Subcutaneous adipose tissue (tissue), 4 donors: ENCODE data around the gene PTPRN2. TPM values are rescaled to one million over a fixed set of nuclear protein-coding genes. Genes with fewer than 3 reads are reported as not detected.

Experiments
- CTCF ChIP-seq: fragments of 450-650 bp; IDR thresholded peaks from one replicate; pipeline ENCODE4 v1.5.1; 2016; ENCODE audit warnings: low read depth, mild to moderate bottlenecking, control low read depth, antibody characterized with exemption, moderate library complexity
- total RNA-seq, 4 donors: library from RNA; depleted of rRNA; stranded (reverse); fragments of >200 nt; gene quantifications; one replicate each; pipeline ENCODE4 v1.1.0, GENCODE V29; 2016

Gene PTPRN2
- total RNA-seq, 4 donors from 2014 or later = 2.0 to 4.6 (median 3.7) TPM

GRCh38 chr7:158029509-158029908 lies 558.1 kb downstream of the PTPRN2 start:
- TF ChIP-seq CTCF = no peak

DNA sequence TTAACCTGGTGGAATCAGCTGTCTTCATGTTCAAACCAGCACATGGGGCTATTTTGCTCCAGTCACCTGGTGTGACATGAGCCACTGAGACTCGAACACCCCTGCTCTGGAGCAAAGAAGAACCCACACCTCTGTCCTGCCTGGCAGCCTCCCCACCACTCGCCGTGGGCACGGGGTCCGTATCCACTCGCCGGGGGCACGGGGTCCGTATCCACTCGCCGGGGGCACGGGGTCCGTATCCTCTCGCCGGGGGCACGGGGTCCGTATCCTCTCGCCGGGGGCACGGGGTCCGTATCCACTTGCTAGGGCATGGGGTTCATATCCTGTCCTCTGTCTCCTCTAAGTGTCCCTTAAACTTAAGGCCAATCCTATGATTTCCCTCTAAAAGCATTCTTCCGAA lies 558.7 kb downstream of the PTPRN2 start:
- no peak for TF ChIP-seq CTCF

DNA sequence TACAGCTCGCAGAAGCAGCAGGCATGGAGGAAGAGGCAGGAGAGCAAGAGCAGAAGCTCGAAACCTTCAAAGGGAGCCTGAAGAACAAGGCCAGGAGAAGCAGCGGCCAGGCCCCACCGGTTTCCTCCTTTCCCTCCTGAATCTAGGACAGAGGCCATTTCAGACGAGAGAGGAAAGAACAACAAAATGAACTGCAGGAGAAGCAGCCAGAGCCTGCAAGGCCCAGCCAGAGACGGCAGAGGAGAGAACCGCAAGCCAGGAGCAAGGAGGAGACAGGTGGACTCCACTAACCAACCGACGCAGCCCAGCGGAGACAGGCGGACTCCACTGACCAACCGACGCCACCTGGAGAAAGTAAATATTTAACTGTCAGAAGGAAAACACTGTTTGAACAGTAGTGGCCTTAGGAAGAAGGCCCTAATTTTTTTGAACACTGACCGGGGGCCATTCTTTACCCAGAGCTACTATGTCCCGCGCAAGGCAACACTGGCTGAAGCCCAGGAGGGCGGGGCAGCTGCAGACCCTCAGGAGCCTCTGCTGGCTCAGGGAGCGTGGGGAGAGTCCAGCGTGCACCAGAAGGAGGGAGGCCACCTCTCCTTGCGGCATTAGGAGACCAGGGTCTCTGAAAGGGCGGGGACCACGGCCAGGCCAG lies 559.2 kb downstream of the PTPRN2 start:
- no peak for TF ChIP-seq CTCF

DNA sequence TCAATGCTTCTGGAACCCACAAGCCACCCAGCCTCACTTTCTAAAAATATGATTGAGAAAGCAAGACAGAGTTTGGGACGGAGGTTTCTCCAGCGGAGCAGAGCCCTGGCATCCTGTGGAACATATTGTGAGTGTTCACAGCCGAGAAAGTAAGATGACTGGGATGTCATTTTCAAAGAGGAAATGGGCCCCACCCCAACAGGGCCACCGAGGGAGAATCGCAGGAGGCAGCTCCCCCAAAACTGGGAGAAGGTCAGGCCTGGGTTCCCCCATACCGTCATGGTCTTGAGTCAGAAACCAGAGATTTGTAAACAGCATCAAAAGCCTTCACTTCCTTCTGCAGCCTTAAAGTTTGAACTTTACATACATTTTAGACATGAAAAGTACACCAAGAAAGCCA lies 560.0 kb downstream of the PTPRN2 start:
- no peak for TF ChIP-seq CTCF

DNA sequence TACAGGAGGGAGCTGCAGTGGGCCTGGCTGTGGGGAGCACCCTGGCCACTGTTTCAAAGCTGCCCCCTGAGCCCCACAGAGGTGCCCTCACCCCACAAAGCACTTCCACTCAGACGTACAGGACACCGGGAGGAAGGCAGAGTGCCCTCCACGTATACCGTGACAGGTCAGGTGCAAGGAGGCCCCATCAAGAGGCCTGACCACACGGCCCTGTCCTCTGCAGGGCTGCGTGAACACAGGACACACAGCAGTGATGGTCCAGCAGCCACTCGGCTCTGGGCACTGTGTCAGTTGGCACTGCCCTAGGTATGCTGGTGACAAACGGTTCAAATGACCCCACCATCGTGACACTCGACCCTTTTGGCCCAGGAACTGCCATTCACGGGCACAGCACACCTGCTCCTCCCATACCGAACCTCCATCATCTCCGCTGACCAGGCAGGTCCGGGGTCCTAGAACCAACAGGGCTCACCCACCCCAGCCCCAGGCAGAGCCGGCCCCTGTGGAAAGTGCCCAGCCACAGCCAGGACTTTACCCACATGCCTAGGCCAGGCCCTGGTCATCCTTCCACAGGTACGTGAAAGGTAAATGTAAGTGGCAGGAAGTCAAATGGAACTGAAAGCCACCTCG lies 560.9 kb downstream of the PTPRN2 start:
- no peak for TF ChIP-seq CTCF

DNA sequence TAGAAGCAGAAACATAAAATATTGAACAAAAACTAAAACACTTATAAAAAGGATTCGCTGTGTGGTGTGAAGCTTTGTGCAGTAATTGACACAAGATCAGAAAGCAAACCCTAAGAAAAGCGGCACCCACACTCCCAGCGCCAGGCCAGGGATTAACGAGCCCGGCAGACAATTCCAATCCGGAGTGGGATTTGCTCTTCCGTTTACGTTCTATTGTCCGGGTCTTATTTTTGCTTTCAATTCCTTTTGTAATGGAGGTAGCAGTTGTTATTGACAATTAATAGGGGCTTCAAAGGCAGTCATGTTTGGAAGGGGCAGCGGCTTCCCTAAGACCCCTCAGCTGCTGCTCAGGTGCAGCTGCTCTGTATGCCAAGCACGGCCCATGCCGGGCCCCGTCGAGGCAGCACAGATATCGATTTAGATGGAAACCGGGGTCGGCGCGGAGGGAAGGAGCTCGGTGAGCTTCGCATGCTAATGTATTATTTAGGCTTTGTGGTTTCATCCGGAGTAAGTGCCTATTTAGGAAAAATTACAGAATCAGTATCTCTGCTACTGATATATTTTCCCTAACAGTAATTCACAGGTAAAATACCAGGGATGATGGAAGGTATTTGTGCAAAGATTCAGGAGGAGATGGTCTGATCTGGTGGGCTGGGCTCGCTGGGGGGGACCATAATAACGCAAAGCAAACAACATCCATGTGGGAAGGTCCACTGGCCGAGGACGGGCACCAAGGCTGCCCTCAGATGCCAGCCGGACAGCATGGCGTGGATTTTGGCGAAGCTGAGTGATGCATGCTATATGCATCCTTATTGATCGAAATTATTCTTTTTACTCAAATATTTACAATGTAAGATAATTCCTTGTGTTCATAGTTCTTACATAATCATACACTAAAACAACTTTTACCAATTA lies 561.7 kb downstream of the PTPRN2 start:
- no peak for TF ChIP-seq CTCF

- no peak for TF ChIP-seq CTCF
These were observed 562.7 kb downstream of the PTPRN2 start for GRCh38 chr7:158024881-158025280.
